Endothelial cell of umbilical vein (primary cell): ENCODE data around the gene CRTC1.

Experiments used
- EZH2 ChIP-seq: IDR thresholded peaks from 2 replicates; pipeline ENCODE4 v1.6.1; 2012; ENCODE audit warnings: borderline replicate concordance, low read depth, mild to moderate bottlenecking, moderate library complexity, low read length, inconsistent platforms; ENCODE audit not compliant: severe bottlenecking
- POLR2A ChIP-seq: IDR thresholded peaks from 2 replicates; pipeline ENCODE4 v1.6.1; 2012; ENCODE audit warnings: low read depth, mild to moderate bottlenecking, control low read depth, low read length
- TF ChIP-seq, protein P1 (sequence below), 2 donors: IDR thresholded peaks; 1 replicate in 1 of 2; 2 replicates in 1 of 2; pipeline ENCODE4 v1.5.1; 2011; ENCODE audit warnings: low read length in 2 of 2, mild to moderate bottlenecking in 2 of 2, moderate library complexity in 2 of 2, control low read depth in 1 of 2, inconsistent platforms in 1 of 2, low read depth in 1 of 2; ENCODE audit not compliant: insufficient read depth in 1 of 2; ENCODE audit errors: extremely low read depth in 1 of 2

DNA sequence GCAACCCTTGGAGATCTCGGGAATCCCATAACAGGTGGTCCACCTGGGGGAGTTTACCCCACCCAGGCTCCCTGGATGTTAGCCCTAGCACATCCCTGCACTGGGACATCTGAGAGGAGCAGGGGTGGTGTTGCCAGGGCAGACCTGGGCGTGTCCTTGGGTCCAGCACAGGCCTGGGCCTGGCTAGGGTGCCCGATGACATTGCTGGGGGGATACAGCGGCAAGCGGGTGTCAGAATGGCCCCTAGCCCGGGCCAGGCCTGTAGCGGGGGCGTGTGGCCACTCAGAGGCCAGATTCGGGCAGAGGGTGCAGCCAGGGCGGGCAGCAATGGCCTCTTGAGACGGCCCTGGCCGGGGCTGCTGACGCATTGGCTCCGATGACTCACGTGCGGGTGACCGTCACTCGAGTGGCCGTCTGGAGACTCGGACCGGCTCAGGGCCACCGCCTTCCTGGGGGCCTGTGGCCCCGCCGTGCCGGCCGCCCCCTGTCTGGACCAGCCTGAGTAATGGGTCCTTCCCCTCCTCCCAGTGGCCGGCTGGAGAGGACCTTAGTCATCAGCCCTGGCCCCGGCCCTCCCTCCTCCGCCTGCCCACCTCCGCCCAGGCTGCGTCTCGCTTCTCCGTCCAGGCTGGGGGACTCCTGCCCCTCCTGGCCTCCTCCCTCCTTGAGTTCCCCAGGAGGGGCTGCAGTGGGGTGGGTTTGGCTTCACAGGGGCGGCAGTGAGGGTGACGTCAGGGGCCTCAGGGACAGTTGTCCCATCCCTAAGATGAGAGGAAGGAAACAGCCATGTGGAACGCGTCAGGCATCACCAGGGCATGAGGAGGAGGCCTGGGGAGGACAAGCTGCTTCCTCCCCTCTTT, 23.2 kb upstream of the CRTC1 start:
- TF ChIP-seq, protein P1, sequence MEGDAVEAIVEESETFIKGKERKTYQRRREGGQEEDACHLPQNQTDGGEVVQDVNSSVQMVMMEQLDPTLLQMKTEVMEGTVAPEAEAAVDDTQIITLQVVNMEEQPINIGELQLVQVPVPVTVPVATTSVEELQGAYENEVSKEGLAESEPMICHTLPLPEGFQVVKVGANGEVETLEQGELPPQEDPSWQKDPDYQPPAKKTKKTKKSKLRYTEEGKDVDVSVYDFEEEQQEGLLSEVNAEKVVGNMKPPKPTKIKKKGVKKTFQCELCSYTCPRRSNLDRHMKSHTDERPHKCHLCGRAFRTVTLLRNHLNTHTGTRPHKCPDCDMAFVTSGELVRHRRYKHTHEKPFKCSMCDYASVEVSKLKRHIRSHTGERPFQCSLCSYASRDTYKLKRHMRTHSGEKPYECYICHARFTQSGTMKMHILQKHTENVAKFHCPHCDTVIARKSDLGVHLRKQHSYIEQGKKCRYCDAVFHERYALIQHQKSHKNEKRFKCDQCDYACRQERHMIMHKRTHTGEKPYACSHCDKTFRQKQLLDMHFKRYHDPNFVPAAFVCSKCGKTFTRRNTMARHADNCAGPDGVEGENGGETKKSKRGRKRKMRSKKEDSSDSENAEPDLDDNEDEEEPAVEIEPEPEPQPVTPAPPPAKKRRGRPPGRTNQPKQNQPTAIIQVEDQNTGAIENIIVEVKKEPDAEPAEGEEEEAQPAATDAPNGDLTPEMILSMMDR (IDR thresholded peaks at IDR 0.05; ENCODE audit: extremely low read depth in 1 of 2, insufficient read depth in 1 of 2, low read depth in 1 of 2, low read length in 2 of 2), result no peak
- TF ChIP-seq EZH2 (no peak), POLR2A (no peak)
